NOMO-1 treated with dmso at 0.1 percent for 144 hours (cell line): ENCODE results near the gene AGO4.

ENCODE experiments used
- DNase-seq: peaks from one replicate; lab custom pipeline; 2025; ENCODE audit not compliant: unreplicated experiment; lab: John Stamatoyannopoulos, UW

The AGO4 gene

DNA sequence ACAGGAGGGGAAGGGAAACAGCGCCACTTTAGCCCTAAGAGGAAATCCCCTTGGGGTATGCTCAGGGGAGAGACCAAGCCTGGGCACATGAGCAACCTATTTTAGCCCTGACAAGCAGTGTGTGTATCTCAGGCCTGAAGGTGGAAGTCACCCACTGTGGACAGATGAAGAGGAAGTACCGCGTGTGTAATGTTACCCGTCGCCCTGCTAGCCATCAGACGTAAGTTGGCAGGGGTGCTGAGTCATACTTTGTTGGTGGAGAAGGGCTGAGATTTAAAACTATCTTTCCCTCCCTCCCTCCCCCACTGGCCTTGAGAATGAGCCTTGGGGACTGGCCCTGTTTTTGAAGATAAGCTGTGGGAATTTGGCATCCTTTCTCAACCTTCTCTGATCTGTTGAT is 86.4 kb downstream of the AGO4 start:
- DNase-seq: peak; percentile 84

DNA sequence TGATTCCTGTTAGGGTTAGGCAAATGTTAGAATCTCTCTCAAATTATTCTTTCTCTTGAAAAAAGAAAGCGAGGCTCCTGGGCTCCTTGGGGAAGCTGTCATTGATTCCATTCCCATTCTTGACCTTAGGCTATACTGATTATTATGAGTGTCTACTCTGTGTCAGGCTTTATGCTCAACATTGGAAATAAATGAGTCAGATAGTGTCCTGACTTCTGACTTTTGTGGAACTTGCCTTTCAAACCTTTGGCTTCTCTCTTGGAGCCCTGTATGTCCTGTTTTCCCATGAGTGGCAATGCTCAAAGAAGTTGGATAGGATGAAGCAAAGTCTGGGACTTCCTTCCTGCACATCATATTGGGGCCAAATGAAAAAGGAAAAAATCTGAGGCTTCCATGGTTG is 86.8 kb downstream of the AGO4 start:
- DNase-seq: no peak

DNA sequence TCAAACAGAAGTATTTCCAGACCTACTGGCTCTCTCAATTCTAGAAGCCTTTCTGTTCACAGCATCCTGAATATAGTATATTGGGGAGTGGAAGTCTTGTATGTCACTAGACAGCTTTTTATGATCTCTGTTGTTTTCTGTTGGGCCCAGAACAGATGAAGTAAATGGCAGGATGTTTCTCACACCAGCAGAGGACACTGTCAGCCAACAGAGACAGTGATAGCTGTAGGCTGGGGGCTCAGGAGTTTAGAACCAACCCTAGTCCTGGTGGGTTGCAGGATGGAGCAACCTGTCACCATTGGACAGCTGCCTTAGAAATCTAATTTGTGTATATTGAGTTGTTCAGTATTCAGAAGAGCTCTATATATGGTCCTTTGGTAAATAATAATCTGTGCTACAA is 92.1 kb downstream of the AGO4 start:
- DNase-seq: no peak

DNA sequence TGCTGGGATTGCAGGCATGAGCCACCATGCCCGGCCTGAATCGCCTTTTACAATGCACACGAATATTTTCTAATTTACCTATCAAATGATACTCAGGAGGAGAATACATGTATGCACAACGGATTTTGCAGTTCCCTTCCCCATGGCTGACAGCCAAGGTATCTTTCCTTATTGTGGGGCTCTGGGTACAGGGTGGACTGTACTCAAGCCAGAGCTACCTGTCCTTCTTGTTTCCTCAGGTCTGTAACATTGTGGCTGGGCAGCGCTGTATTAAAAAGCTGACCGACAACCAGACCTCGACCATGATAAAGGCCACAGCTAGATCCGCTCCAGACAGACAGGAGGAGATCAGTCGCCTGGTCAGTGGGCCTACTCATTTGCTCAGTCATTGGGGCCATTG is 93.4 kb downstream of the AGO4 start:
- DNase-seq: no peak

DNA sequence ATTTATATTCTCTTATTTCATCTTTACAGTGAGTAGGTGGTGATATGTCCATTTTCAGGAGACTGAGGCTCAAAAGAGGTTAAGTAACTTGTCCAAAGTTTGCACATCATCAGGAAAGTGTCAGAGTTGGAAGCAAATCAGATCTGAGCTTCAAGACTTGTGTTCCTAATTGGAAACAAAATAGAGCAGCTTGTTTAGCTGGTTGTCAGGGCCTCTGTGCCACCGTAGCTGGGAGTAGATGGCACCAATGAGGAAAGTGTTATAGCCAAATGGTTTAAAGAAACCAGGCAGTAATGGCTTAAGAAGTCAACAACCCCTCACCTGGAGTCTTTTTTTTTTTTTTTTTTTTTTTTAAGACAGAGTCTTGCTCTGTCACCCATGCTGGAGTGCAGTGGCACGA is 94.9 kb downstream of the AGO4 start:
- no peak for DNase-seq
